Stimulated activated CD4-positive, alpha-beta T cell treated with anti-CD3 and anti-CD28 coated beads, Interleukin-12 subunit alpha, Interleukin-12 subunit beta, amount 100 ng/mL, for 24 hours (primary cell): Measurements from ENCODE around the gene BACH2.
A peak's percentile ranks its signal among the peaks of the same experiment; 100 is the strongest.
"Not testable (repeated sequence)": the region's sequence is repeated elsewhere in the genome, so short reads cannot be mapped to it uniquely, and the experiment has no call there.

Experiments used
- DNase-seq, 2 experiments: peaks; one replicate each; pipeline ENCODE4 v3.0.0-alpha.2; 2020; ENCODE audit warnings: low read depth in 2 of 2

The BACH2 gene

GRCh38 chr6:90301816-90302215 is 5.2 kb upstream of the BACH2 start:
- no peak for DNase-seq

DNA sequence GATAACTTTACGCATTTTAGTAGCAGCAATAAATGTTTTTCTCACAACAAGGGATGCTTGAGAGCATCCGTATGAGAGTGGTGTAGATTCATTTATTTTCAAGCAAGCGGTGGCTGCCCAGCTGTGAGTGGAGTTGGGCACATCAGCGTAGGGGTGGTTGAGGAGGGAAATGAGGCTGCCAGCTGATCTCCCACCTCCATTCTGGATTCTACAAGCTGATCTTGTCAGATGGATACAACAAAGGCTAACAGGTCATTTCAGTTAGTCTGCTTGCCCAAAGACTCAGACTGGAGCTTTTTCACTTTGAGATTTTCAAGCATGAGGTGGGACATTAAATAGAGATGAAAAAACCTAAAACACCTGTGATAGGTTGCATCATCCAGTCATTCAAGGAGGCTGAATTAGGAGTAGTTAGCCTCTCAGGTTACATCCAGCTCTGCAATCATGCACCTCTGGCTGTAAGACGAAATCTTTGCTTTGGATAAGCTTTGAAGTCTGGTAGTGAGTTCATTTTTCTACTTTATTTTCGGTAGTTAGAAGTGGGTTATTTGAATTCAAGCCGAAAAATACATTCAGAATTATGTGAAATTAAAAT is 1.9 kb upstream of the BACH2 start:
- no peak for DNase-seq

DNA sequence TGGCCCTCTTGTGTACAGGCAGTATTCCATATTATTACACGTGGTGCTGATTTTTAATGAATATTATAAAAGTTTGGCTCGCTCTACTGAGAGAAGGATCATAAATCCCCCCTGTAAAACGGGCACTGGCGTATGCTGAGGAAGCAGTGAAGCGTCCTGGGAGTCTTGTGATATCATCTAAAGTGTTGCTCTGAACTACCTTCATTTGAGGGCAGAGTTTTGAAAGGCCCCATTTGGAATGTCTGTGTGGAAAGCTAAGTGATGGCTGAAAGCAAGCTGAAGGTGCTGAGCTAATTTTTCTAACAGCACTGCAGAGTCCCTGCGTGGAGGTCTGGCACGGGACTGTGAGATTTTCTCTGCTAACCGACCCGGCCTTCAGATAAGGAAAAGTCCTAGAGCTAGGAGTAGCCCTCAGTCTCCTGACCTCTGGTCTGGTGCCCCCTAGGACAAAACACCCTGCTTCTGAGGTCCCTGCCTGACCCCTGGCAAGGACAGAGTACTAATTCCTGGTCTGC is 1.3 kb upstream of the BACH2 start:
- DNase-seq, result no peak

DNA sequence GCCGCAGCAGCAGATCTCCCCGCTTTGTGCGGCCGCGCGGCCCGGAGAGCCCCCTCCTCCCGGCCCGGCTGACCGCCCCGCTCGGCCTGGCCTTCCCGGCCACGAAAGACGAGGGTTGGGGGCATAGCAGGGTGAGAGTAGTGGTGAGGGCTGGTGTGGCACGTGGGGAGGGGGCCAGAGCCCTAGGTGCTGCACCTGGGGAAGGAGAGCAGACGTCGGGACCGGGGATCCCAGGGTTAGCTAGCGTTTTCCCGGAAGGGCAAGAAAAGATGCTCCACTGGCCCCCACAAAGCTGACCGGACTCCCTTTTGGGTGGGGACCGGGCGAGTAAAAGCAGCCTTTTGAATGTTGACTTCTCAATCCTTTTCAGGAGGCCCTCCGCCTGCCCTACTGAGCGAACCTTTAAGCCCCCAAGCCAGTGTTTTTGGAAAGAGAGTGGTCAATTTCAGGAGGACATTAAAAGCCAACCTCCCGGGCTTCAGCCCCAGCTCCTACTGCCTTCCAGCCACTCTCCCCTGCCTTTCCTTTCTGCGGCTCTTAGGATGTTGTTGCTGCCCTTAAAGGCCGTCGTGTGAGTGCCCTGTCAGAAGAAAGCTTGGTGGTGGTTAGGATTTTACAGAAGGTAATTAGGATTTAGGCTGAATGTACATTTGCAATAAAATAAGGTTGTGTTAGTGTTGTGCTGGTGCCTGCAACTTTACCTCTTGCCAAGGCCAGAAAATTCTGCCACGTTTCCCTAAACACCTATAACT is 648 bp upstream of the BACH2 start:
- DNase-seq, result no peak

DNA sequence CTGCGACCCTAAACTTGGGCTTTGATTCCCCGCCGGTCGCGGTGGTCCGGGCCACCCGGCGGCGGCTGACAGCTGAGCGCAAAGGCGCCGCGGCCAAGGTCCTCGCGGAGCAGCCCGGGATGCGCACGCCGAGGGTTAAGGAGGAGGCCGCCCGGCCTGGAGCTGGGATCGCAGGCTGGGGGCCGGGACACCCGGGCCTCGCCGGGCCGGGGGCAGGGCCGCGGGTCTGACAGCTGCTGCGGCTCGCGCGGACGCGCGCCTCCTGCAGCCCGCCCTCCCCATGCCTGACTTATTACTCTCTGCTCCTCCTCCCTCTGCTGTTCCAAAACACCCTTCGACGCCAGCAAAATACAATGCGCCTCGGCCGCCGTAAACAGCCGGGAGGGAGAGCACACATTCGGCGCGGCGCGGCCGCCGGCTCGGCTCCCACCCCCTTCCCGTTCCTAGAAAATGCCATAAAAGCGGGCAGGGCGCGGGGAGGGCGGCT is 746 bp downstream of the BACH2 start:
- DNase-seq, result peak; percentile 45 to 52

- peak; percentile 61 to 71 for DNase-seq
Observed at GRCh38 chr6:90294989-90295853, 1.4 kb downstream of the BACH2 start.

GRCh38 chr6:90294614-90294988 is 2.0 kb downstream of the BACH2 start:
- DNase-seq, result no peak

GRCh38 chr6:90294008-90294511 is 2.6 kb downstream of the BACH2 start:
- no peak for DNase-seq

DNA sequence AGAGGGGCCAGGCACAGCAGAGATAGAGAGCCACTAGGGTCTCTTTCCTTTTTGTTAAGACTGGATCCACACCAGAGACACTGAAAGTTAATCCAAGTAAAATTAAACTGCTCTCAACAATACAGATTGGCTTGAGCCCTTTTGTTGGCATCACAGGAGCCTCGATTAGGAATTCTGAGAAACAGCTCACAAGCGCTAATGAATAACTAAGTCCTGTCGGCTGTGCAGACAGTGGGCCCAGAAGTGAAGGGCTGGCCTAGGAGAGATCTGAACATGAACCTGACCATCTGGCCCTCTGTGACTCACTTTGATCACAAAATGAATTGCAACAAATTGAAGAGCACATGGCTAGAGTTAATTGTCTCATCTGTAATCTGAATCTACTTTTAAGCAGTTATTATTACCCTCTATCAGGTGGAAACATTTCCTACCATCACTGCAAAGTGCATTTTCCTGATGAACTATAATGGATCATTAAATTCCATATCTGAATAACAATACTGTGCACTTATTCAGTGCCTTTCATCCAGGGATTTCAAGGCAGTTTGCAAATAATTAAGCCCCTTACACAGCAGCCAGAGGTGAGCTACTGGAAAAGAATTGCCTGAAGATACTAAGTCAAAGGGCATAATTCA is 3.2 kb downstream of the BACH2 start:
- DNase-seq, result no peak

- DNase-seq, result no peak
Observed at GRCh38 chr6:90291565-90291964, 5.1 kb downstream of the BACH2 start.

DNA sequence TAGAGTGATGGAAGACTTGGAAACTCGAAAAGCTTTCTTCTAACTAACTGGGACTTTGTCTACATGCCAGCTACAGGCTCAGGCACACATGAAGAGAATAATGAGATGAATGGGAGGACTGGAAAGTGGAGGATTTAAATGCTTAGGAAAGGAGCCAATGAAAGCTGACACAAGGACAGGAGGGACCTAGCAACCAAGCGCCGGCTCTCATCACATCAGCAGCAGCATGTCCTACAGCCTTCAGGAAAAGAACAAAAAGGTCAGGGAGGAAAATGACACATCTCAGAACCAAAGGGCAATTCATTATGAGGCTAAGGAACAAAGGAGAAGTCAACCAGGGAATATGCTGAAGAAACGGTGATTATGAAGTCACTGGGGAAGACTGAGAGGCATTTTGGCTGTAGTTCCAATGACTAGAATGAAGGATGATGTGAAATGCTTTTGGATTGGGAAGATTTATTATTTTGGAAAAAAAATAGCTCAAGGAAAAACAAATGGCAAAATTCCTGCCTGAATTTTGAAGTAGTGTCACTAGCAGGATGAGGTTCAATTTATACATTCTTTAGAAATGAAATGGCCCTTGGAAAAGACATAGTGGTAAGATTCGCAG is 5.7 kb downstream of the BACH2 start:
- no peak for DNase-seq

GRCh38 chr6:90289902-90290301 is 6.7 kb downstream of the BACH2 start:
- no peak for DNase-seq

- no peak for DNase-seq
Observed at GRCh38 chr6:90288404-90288803, 8.2 kb downstream of the BACH2 start.

DNA sequence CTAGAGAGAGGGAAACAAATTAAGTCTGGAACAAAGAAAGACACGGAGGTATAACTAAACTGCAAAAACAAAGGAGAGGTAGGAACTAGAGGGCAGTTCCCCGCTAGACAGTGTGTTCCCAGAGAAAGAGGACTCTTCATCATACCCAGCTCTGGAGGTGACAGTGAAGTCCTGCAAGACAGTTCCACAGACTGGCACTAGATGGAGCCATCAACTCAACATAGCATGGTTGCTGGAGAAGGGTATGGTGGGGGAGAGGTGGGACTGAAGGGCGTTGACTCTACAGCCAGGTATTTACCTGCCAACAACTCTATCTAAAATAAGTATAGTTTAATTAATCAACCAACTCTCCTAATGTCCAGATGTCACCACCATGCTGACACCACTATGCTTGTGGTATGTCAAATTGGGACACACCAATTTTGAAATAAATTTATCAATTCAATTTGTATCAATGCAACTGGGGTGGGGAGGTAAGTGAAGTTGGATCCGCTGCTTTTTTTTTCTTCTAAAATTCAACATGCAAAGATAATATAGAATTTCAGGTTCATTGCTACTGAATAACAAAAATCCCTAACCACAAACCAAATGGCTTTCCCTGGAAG is 9.7 kb downstream of the BACH2 start:
- DNase-seq, result peak; percentile 53 to 68

DNA sequence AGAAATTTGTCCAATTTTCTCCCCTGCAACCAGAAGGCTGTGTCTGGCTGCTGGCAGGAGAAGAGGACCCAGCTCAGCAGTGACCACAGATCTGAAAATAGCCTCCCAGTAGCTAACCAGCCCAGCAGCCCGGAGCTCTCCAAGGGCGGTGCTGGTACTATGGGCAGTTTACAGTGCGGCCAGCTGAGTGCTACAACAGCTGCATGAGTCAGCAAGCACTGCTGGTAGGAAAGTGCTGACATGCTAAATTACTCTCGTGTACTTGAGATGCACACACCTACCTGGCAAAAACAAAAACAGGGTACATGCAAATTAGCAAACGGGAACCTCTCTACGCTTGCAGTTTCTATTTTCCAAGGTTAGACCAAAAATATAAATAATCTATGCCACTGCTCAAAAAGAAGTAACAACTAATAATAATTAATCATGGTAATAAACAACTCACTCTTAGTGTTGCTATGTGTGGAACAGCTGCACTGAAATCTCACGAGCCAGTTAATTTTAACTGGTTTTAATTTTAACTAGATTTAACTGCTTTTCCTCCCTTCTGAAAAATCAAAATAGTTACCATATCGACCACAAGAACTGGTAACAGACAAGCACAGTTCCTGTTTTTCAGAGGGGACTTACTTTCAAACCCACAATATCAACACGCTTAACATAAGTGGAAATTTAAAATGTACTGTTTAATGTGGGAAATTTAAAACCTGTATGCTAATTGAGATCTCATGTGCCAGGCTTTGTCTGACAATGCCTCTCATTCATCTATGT is 10.8 kb downstream of the BACH2 start:
- peak in 1 of 2 experiments; percentile 38 for DNase-seq

- no peak for DNase-seq
Observed at GRCh38 chr6:90285042-90285481, 11.6 kb downstream of the BACH2 start.

DNA sequence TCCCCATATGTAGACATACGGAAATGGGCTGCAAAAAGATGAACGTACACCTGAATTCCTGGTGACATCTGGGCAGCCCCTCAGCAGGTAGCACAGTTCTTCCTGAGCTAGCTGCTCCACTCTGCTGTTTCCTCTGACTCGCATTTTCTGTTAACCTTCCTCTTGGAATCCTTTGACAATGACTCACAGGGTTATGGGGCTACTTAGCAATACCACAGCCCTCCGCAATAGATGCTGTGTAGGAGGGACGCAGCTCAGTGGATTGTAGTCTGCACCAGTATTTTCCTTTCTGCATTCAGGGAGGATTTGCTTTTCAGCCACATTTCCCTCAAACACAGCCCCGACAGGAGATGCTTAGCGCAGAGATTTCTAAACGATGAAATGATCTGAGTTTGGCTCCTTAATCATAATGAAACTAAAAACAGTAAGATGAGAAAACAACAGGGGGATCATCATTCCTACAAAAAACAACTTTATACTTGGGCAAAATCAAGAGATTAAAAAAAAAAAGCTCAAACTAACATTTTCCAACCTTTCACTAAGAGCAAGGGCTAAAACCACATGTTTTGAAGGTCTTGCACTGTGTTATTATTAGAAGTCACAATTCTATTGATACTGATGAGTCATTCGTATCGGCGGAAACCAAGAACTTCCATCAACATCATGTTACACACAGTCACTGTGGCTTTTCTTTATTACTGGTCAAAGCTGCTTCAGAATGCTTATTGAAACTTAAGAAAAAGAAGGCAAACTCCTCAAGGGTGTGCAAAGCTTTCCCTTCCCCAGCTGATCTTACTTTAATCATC is 12.2 kb downstream of the BACH2 start:
- DNase-seq, result peak in 1 of 2 experiments; percentile 41

DNA sequence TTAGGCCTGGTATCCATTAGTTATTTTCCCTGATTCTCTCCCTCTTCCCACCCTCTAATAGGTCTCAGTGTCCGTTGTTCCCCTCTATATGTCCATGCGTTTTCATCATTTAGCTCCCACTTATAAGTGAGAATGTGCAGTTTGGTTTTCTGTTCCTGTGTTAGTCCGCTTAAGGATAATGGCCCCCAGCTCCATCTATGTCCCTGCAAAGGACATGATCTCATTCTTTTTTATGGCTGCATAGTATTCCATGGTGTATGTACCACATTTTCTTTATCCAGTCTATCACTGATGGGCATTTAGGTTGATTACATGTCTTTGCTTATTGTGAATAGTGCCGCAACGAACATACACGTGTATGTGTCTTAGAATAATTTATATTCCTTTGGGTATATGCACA is 14.4 kb downstream of the BACH2 start:
- not testable (repeated sequence) for DNase-seq

GRCh38 chr6:90278129-90278528 is 18.5 kb downstream of the BACH2 start:
- no peak for DNase-seq
